HCT116 (cell line): ENCODE results near the gene RPL41. TPM values are rescaled to one million over a fixed set of nuclear protein-coding genes. Genes with fewer than 3 reads are reported as not detected.
A peak's percentile ranks its signal among the peaks of the same experiment; 100 is the strongest.

Source experiments
- ATAC-seq: fragments of 200-7000 bp; cut with Tn5 transposase; 2 replicates; pipeline ENCODE4 v1.9.1; 2020; ENCODE audit warnings: mild to moderate bottlenecking, moderate library complexity
- BruUV-seq: library from RNA; stranded (reverse); fragments of 400-500 nt; replicated peaks from 2 replicates; lab custom pipeline; 2021; lab: Mats Ljungman, UMichigan
- CTCF ChIA-PET: fragments of 300-600 bp; sonication (Branson Sonifier 250); formaldehyde crosslinking; loops from one replicate; lab custom pipeline; 2021; ENCODE audit warnings: antibody characterized with exemption; lab: Charles Lee
- POLR2A ChIA-PET: fragments of 300-600, 350-600 bp; sonication (Branson Sonifier 250); formaldehyde crosslinking; loops from one replicate; lab custom pipeline; 2021; ENCODE audit warnings: antibody characterized with exemption; lab: Charles Lee
- RAD21 ChIA-PET, 2 experiments: fragments of 300-600 bp; sonication (Branson Sonifier 250); formaldehyde crosslinking; loops; one replicate each; lab custom pipeline; 2023; ENCODE audit warnings: low total read pairs in 2 of 2; ENCODE audit not compliant: uncharacterized antibody in 2 of 2, unreplicated experiment in 2 of 2, low non-redundant PET in 1 of 2; lab: Charles Lee
- DNase-seq: peaks from one replicate; pipeline ENCODE4 v3.0.0-alpha.2; 2010; ENCODE audit warnings: low read depth, low spot score
- H2AFZ ChIP-seq: fragments of 200-600 bp; shearing (Covaris generic), sonication (generic); 2 replicates; pipeline ENCODE4 v1.6.1; 2017; ENCODE audit warnings: low read depth, mixed run types, mixed read lengths, antibody characterized with exemption, low read length; ENCODE audit not compliant: poor library complexity, severe bottlenecking
- H3K27ac ChIP-seq: 2 replicates; pipeline ENCODE4 v1.5.1; 2012; ENCODE audit warnings: low read depth, low read length
- H3K27me3 ChIP-seq: fragments of 200-600 bp; sonication (generic); 2 replicates; pipeline ENCODE4 v1.6.1; 2016; ENCODE audit warnings: mixed run types, low read length, mixed read lengths; ENCODE audit not compliant: insufficient read depth
- H3K36me3 ChIP-seq, 2 experiments: fragments of 200-500 bp in 1 of 2; fragments of 200-600 bp in 1 of 2; sonication (Bioruptor generic) in 1 of 2; sonication (generic) in 1 of 2; 2 replicates each; pipeline versions ENCODE4 v1.5.1 to v1.6.1; 2014 to 2016; ENCODE audit warnings: low read length in 2 of 2, inconsistent platforms in 1 of 2, mixed read lengths in 1 of 2, mixed run types in 1 of 2; ENCODE audit not compliant: insufficient read depth in 2 of 2, control insufficient read depth in 1 of 2
- H3K4me1 ChIP-seq, 2 experiments: fragments of 200-600 bp in 1 of 2; sonication (generic) in 1 of 2; 2 replicates each; pipeline versions ENCODE4 v1.5.1 to v1.6.1; 2012 to 2017; ENCODE audit warnings: low read length in 2 of 2, inconsistent platforms in 1 of 2, mild to moderate bottlenecking in 1 of 2, mixed read lengths in 1 of 2, mixed run types in 1 of 2, moderate library complexity in 1 of 2; ENCODE audit not compliant: insufficient read depth in 2 of 2, control insufficient read depth in 1 of 2
- H3K4me2 ChIP-seq: fragments of 200-600 bp; sonication (generic); 2 replicates; pipeline ENCODE4 v1.6.1; 2017; ENCODE audit warnings: mixed run types, low read length, mixed read lengths
- H3K4me3 ChIP-seq, 2 experiments: fragments of 200-600 bp in 1 of 2; sonication (generic) in 1 of 2; replicated peaks in 1 of 2; 2 replicates each; pipeline ENCODE4 v1.5.1; 2011 to 2016; ENCODE audit warnings: low read length in 2 of 2, control low read depth in 1 of 2, low read depth in 1 of 2, mild to moderate bottlenecking in 1 of 2, mixed read lengths in 1 of 2, mixed run types in 1 of 2
- H3K79me2 ChIP-seq: fragments of 200-600 bp; sonication (generic); 2 replicates; pipeline ENCODE4 v1.6.1; 2017; ENCODE audit warnings: mild to moderate bottlenecking, mixed run types, low read length, moderate library complexity, mixed read lengths; ENCODE audit not compliant: insufficient read depth
- H3K9ac ChIP-seq: fragments of 200-600 bp; sonication (generic); 2 replicates; pipeline ENCODE4 v1.6.1; 2016; ENCODE audit warnings: low read length, mixed read lengths
- H3K9me2 ChIP-seq: fragments of 200-600 bp; sonication (generic), shearing (Covaris generic); 2 replicates; pipeline ENCODE4 v1.6.1; 2017; ENCODE audit warnings: mixed run types, mild to moderate bottlenecking, moderate library complexity; ENCODE audit not compliant: insufficient read depth
- H3K9me3 ChIP-seq, 2 experiments: fragments of 200-500 bp in 1 of 2; fragments of 200-600 bp in 1 of 2; sonication (Bioruptor generic) in 1 of 2; sonication (generic) in 1 of 2; 2 replicates each; pipeline ENCODE4 v1.6.1; 2014 to 2017; ENCODE audit warnings: low read length in 2 of 2, mixed read lengths in 2 of 2, inconsistent platforms in 1 of 2, low read depth in 1 of 2, mild to moderate bottlenecking in 1 of 2, mixed run types in 1 of 2, moderate library complexity in 1 of 2; ENCODE audit not compliant: control insufficient read depth in 1 of 2, insufficient read depth in 1 of 2
- H4K20me1 ChIP-seq: fragments of 200-600 bp; sonication (generic), shearing (Covaris generic); 2 replicates; pipeline ENCODE4 v1.6.1; 2017; ENCODE audit warnings: mixed run types, mild to moderate bottlenecking, moderate library complexity; ENCODE audit not compliant: insufficient read depth
- CBX3 ChIP-seq: IDR thresholded peaks from 2 replicates; pipeline ENCODE4 v1.6.1; 2012; ENCODE audit warnings: low read depth
- CEBPB ChIP-seq: IDR thresholded peaks from 2 replicates; pipeline ENCODE4 v1.6.1; 2012; ENCODE audit warnings: low read depth
- ELF1 ChIP-seq: IDR thresholded peaks from 2 replicates; pipeline ENCODE4 v1.6.1; 2012; ENCODE audit warnings: low read depth, borderline replicate concordance
- FOSL1 ChIP-seq: IDR thresholded peaks from 2 replicates; pipeline ENCODE4 v1.6.1; 2012; ENCODE audit warnings: low read depth
- JUND ChIP-seq: IDR thresholded peaks from 2 replicates; pipeline ENCODE4 v1.6.1; 2012
- RAD21 ChIP-seq: IDR thresholded peaks from 2 replicates; pipeline ENCODE4 v1.6.1; 2012; ENCODE audit warnings: low read depth, mild to moderate bottlenecking
- SIN3A ChIP-seq: IDR thresholded peaks from 2 replicates; pipeline ENCODE4 v1.6.1; 2012; ENCODE audit warnings: low read depth
- SRF ChIP-seq: IDR thresholded peaks from 2 replicates; pipeline ENCODE4 v1.6.1; 2012; ENCODE audit warnings: low read depth
- YY1 ChIP-seq: IDR thresholded peaks from 2 replicates; pipeline ENCODE4 v1.6.1; 2011; ENCODE audit warnings: low read length, low read depth, moderate library complexity, mild to moderate bottlenecking; ENCODE audit not compliant: insufficient replicate concordance; ENCODE audit errors: extremely low read depth
- intact Hi-C: fragments of 100-400 bp; cut with micrococcal nuclease; formaldehyde crosslinking; loops from 2 replicates; pipeline ENCODE4 v1.10.0; 2022
- total RNA-seq: library from RNA; stranded (reverse); gene quantifications from one replicate; pipeline ENCODE4 v1.2.1, GENCODE V29; 2021; ENCODE audit not compliant: unreplicated experiment
- TF ChIP-seq, protein P1 (sequence below): IDR thresholded peaks from 2 replicates; pipeline ENCODE4 v1.6.1; 2012; ENCODE audit warnings: low read depth
- TF ChIP-seq, protein P2 (sequence below): IDR thresholded peaks from 2 replicates; pipeline ENCODE4 v1.6.1; 2011; ENCODE audit warnings: mild to moderate bottlenecking, low read length, moderate library complexity; ENCODE audit not compliant: insufficient replicate concordance; ENCODE audit errors: extremely low read depth

Gene RPL41
- total RNA-seq, 1 experiment from 2014 or later: 4,327 TPM

- peaks cover 0 to 4% of the 10 kb centered on the region in 2 experiments; a peak in 2 of 4 replicates for H3K36me3 ChIP-seq
- no peak for DNase-seq
- H3K9ac ChIP-seq: no peak overlapping the region
- no peak overlapping the region for H3K4me3 ChIP-seq
- peaks cover 19 to 35% of the 10 kb centered on the region in 2 experiments for H3K4me1 ChIP-seq
- H3K9me2 ChIP-seq: no peaks in the 10 kb centered on the region
- peaks cover 12% of the 10 kb centered on the region for H3K79me2 ChIP-seq
- H4K20me1 ChIP-seq: no peaks in the 10 kb centered on the region
- no peak for ATAC-seq
- H2AFZ ChIP-seq: no peak overlapping the region
- POLR2A ChIA-PET: no interaction called here
- no peaks in the 10 kb centered on the region for H3K27me3 ChIP-seq
- CTCF ChIA-PET: interaction anchor here (1.3 kb wide), 1 partner anchor 35 kb away, joined by 3 read pairs; the partner anchor contains the start of gene SMARCC2
- no peak for TF ChIP-seq SIN3A
- TF ChIP-seq RAD21: no peak
- no peak for TF ChIP-seq ELF1
- TF ChIP-seq CEBPB: no peak
- TF ChIP-seq, protein P1, sequence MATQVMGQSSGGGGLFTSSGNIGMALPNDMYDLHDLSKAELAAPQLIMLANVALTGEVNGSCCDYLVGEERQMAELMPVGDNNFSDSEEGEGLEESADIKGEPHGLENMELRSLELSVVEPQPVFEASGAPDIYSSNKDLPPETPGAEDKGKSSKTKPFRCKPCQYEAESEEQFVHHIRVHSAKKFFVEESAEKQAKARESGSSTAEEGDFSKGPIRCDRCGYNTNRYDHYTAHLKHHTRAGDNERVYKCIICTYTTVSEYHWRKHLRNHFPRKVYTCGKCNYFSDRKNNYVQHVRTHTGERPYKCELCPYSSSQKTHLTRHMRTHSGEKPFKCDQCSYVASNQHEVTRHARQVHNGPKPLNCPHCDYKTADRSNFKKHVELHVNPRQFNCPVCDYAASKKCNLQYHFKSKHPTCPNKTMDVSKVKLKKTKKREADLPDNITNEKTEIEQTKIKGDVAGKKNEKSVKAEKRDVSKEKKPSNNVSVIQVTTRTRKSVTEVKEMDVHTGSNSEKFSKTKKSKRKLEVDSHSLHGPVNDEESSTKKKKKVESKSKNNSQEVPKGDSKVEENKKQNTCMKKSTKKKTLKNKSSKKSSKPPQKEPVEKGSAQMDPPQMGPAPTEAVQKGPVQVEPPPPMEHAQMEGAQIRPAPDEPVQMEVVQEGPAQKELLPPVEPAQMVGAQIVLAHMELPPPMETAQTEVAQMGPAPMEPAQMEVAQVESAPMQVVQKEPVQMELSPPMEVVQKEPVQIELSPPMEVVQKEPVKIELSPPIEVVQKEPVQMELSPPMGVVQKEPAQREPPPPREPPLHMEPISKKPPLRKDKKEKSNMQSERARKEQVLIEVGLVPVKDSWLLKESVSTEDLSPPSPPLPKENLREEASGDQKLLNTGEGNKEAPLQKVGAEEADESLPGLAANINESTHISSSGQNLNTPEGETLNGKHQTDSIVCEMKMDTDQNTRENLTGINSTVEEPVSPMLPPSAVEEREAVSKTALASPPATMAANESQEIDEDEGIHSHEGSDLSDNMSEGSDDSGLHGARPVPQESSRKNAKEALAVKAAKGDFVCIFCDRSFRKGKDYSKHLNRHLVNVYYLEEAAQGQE: no peak
- no peak for TF ChIP-seq JUND
- TF ChIP-seq SRF: no peak
- TF ChIP-seq YY1: no peak
- TF ChIP-seq, protein P2, sequence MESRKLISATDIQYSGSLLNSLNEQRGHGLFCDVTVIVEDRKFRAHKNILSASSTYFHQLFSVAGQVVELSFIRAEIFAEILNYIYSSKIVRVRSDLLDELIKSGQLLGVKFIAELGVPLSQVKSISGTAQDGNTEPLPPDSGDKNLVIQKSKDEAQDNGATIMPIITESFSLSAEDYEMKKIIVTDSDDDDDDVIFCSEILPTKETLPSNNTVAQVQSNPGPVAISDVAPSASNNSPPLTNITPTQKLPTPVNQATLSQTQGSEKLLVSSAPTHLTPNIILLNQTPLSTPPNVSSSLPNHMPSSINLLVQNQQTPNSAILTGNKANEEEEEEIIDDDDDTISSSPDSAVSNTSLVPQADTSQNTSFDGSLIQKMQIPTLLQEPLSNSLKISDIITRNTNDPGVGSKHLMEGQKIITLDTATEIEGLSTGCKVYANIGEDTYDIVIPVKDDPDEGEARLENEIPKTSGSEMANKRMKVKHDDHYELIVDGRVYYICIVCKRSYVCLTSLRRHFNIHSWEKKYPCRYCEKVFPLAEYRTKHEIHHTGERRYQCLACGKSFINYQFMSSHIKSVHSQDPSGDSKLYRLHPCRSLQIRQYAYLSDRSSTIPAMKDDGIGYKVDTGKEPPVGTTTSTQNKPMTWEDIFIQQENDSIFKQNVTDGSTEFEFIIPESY: no peak
- TF ChIP-seq CBX3: no peak
- TF ChIP-seq FOSL1: no peak
- no TSS peak for BruUV-seq
- 0 out of 2 replicates have a peak overlapping the region, but pooled peaks have one; percentile 81 for H3K4me2 ChIP-seq
- intact Hi-C loops: no loop called here
- RAD21 ChIA-PET: no interaction called here
- no peaks in the 10 kb centered on the region for H3K9me3 ChIP-seq
- no peak overlapping the region for H3K27ac ChIP-seq
Observed at GRCh38 chr12:56154246-56154771, 37.9 kb downstream of the RPL41 start.
